GM18505 (cell line): ENCODE data around the gene ENTPD7.
"Not testable (repeated sequence)": the region's sequence is repeated elsewhere in the genome, so short reads cannot be mapped to it uniquely, and the experiment has no call there.

Source experiments
- ATAC-seq: cut with Tn5 transposase; IDR thresholded peaks from one replicate; pipeline ENCODE4 v1.9.1; 2021; ENCODE audit not compliant: unreplicated experiment
- POLR2A ChIP-seq: IDR thresholded peaks from 4 replicates; pipeline ENCODE4 v1.6.1; 2011; ENCODE audit warnings: borderline replicate concordance; ENCODE audit not compliant: insufficient read depth, insufficient read length; ENCODE audit errors: extremely low read depth

ENTPD7 gene

DNA sequence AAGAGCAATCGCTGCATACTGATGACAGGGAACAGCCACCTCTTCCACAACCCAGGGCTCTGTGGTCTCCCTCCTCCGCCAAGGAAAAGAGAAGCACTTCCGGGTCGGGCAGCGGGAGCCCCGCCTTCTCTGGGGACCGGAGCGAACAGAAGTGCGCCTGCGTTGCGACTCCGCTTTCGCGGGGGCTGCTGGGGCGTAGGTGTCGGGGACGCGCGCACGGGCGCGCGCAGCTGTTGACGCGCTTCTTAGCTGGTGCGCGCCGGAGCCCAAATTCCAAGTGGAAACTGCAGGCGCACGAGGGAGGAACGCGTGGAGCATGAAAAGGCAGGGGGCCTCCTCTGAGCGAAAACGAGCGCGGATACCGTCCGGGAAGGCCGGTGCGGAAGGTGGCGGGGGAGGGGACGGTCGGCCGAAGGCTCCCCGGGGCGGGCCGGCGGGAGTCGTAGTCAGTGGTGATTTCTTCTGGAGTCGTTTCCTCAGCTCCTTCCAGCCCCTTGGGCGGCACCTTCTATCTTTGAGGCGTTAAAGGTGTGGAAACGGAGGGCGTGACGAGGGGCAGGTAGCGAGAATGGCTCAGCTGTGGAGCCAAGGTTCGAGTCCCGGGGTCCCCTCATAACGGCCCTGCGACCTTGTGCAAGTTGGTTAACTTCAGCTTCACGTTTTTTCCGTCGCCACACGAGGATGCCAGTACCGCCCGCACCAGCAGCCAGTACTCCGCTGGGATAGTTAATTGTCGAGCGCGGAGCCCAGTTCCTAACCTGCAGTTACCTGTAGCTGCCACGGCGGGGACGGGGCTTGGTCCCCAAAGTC is 72.9 kb downstream of the ENTPD7 start, which contains the start of the genes COX15 and CUTC:
Gene COX15, minus strand, starts transcription at position 95 of the 810 bp plus-strand sequence. Its CDS starts 78 bp downstream, at position 17.
Gene CUTC, plus strand, starts transcription at position 202 of the 810 bp plus-strand sequence. Its CDS starts 115 bp downstream, at position 317.
- TF ChIP-seq POLR2A, result peak; percentile 85
- peak; percentile 86 for ATAC-seq

DNA sequence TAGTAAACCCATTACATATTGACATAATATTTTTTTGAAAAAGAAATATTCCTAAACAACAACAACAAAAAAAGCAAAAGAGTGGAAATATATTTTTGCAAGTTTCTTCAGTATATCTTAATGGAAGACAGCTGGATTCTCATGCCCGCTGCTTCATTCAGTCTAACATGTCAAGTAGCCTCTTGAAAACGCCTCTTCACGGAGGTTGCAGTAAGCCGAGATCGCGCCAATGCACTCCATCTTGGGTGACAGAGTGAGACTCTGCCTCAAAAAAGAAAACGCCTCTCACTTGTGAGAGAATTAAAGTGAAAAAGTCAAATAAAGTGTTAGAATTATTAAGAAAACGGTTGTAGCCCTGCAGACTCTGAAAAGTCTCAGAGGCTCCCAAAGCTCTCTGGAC is 74.1 kb downstream of the ENTPD7 start:
- TF ChIP-seq POLR2A, result no peak
- ATAC-seq, result no peak

DNA sequence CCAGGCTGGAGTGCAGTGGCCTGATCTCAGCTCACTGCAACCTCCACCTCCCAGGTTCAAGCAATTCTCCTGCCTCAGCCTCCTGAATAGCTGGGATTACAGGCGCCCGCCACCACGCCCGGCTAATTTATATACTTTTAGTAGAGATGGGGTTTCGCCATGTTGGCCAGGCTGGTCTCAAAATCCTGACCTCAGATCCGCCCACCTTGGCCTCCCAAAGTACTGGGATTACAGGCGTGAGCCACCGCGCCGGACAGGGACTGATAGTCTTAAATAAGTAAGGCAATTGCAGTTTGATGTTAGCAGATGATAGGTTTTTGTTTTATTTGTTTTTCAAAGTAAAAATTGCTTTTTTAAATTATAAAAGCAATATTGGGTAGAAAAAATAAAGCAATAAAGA is 74.8 kb downstream of the ENTPD7 start:
- ATAC-seq, result not testable (repeated sequence)

DNA sequence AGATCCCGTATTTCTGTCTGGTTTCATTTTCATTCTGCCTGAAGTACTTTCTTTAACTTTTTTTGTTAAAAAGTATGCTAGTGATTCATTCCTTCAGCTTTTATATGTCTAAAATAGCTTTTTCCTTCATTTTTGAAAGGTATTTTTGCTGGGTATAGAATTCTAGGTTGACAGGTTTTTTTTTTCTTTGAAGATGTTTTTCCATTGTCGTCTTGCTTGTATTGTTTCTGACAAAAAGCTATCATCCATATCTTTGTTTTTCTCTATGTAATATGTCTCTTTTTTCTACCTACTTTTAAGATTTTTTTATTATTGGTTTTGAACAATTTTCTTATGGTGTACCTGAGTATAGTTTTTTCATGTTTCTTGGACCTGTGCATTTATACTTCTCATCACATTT is 81.0 kb downstream of the ENTPD7 start:
- ATAC-seq, result no peak
- TF ChIP-seq POLR2A, result no peak

DNA sequence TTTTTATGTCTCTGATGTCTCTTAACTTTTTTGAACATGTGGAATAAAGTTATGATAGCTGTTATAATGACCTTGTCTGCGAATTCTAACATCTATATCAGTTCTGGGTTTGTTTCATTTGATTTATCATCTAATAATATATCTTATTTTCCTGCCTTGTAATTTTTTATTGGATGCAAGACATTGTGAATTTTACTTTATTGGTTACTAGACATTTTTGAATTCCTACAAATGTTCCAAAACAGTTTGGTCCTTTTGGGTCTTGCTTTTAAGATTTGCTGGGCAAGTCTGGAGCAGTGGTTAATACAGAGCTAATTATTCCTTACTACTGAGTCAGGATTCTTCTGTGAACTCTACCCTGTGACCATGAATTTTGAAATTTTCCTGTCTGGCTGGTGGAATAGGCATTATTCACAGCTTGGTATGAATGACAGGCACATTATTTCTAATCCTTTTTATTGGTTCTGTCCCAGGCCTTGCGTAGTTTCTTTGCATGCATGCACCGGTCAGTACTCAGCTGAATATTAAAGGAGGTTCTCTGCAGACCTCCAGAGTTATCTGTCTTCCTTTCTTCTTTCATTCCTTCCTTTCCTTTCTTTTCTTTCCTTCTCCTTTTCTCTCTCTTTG is 81.7 kb downstream of the ENTPD7 start:
- ATAC-seq, result no peak

DNA sequence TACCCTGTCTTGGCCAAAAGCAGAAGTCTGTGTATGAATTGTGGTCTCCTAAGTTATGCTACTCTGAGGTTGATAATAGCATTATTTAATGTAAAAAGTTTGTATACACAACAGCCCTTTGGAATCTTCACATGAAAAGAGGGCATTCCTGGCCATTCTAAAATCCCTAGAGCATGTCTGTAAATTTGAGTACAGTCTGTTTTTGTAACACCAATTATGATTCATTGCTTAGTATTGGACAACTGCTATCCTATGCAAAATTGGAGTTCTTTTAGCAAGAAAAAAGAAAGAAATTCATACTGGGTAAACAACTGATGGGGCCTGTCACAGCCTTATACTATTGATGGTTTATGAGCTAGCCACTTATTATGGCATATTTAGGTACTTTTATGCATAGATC is 82.9 kb downstream of the ENTPD7 start:
- ATAC-seq, result no peak

More for the DNA sequence above, 81.7 kb downstream of the ENTPD7 start:
- no peak for TF ChIP-seq POLR2A

DNA sequence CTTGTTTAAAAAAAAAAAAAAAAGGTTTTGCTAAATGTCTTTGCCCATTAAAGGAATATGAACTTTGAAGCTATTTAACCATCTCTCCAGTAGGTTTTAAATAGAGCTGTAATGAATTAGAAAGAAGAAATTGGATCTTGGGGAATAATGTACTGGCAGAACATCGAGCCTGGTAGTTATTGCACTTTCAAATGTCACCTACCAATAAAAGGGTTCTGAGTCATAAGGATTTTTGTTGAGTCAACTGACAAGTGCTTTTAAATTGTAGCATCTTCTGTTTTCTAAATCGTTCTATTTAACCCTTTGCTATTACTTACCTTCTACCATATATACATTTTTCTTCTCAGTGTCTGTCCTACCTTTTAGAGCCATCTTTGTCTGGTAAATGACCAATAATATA is 83.4 kb downstream of the ENTPD7 start:
- TF ChIP-seq POLR2A, result no peak

More for the DNA sequence above, 82.9 kb downstream of the ENTPD7 start:
- no peak for TF ChIP-seq POLR2A

DNA sequence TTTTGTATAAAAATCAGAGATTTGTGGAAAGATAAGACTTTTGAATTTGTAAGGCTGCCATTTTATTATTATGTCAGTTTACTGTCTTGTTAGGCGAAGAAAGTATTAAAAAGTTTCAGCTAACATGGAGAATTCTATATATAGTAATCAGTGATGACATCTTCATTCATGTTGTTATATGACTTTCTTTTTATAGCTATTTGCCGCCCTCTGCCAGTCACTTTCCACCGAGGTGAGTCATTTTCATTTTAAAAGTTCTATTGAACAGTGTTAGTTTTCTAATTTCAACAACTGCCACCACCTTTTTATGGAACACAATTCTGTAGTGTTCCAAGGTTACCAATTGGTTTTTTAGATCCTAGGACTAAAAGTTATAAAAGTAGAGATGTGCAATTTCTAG is 84.5 kb downstream of the ENTPD7 start:
- ATAC-seq, result no peak
- no peak for TF ChIP-seq POLR2A

More for the DNA sequence above, 83.4 kb downstream of the ENTPD7 start:
- ATAC-seq, result no peak

DNA sequence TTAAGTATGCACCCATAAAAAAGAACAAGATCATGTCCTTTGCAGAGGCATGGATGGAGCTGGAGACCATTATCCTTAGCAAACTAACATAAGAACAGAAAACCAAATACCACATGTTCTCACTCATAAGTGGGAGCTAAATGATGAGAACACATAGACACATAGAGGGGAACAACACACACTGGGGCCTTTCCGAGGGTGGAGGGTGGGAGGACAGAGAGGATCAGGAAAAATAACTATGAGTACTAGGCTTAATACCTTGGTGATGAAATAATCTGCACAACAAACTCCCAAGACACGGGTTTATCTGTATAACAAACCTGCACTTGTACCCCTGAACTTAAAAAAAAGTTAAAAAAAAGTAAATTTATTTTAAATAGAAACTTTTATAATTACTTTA is 86.9 kb downstream of the ENTPD7 start:
- not testable (repeated sequence) for ATAC-seq

DNA sequence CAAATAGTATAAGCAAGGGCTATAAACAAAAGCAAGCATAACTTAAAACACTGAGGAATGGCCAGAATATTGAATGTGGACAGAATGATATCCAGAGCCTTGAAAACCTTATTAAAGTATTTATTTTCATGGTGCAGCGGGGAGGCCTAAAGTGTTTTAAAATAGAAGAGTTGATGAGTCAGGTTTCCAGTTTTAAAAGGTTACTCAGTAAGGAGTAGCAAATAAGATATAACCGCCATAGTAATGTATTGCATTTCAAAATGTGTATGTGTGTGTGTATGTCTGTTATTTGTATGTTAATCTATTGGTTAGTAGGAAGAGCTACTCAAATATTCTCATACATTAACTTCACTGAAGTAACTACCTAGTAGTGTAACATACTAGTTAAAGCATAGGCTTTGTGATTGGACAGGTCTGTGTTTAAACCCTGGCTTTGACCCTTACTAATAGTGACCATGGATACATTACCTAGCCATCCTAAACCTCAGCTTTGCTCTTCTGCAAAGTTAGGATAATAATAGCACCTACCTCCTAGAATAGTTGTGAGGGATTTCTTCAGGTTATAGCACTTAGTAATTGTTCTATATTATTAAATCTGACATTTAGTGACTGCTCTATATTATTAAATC is 89.6 kb downstream of the ENTPD7 start:
- ATAC-seq, result no peak
- no peak for TF ChIP-seq POLR2A

DNA sequence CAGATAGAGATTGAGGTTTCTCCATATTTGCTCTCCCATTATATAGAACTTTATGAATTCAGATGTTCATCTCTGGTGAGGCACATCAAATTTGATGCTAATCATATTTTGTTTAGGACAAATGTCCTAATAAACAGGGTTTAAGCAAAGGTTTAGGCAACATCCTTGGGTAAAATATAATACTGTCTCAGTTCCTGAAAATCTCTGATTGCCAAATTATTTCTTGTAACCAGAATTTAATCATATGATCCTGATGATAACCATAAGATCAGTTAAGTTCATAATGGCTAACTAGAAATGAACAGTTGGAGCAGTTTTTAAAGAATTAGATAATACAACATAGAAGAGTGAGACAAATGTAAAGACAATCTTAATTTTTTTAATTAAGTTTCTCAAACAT is 91.3 kb downstream of the ENTPD7 start:
- ATAC-seq, result no peak
- TF ChIP-seq POLR2A, result no peak

DNA sequence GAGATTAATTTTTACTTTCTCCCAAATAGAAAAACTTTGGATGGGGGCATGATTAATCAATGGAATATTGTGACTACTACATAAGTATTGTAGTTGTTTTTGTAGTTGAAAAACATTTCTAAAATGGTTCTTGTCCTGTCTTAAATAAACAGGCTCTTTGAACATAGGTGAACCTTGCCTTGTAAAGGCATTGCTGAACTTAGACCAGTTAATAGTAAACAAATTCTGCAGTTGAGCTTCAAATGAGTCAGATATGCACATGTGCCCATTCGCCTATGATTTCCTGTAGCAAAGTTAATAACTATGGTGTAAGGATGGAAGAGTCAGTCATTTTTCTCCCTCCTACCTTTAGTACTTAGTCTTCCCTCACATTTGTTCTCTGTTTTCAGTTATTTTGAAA is 95.4 kb downstream of the ENTPD7 start:
- no peak for ATAC-seq
- no peak for TF ChIP-seq POLR2A
